HG03045 (cell line): ENCODE results near the gene ISG20.

ENCODE experiments used
- ATAC-seq: cut with Tn5 transposase; IDR thresholded peaks from one replicate; pipeline ENCODE4 v1.9.1; 2021; ENCODE audit warnings: mild to moderate bottlenecking, moderate library complexity; ENCODE audit not compliant: unreplicated experiment

The ISG20 gene

DNA sequence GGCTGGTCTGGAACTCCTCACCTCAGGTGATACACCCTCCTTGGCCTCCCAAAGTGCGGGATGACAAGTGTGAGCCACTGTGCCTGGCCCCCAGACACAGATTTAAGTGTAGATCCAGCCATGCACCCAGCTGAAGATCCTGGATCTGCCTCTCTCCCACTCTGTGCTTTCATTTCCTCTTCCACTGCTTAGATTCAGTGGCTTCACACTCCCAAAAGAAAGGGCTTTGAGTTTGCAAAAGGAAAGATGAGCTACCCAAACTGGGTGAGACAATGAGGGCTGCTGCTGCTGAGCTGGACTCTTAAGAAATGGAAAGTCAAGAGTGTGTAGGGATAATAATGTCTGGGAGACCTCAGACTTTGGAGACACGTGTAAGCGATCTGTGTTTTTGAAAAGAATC lies 45.5 kb downstream of the ISG20 start:
- ATAC-seq, result no peak

DNA sequence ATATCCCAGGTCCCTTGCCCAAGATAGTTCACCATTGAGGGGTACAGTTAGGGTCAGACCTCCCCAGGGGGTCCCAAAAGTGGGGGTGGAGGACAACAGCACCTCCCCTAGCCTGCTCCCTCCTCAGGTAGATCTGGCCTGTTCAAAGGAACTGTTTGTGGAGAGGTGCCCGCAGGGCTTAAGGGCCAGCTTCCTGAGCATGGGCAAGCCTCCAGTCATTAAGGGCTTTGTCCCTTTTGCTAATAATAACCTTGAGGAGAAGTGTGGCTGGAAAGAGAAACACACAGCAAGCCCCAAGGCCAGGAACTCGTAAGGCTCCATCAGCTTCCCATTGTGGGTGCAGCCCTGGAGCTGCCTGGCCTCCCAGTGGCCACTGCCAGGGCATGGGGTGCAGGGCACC lies 47.4 kb downstream of the ISG20 start:
- no peak for ATAC-seq

DNA sequence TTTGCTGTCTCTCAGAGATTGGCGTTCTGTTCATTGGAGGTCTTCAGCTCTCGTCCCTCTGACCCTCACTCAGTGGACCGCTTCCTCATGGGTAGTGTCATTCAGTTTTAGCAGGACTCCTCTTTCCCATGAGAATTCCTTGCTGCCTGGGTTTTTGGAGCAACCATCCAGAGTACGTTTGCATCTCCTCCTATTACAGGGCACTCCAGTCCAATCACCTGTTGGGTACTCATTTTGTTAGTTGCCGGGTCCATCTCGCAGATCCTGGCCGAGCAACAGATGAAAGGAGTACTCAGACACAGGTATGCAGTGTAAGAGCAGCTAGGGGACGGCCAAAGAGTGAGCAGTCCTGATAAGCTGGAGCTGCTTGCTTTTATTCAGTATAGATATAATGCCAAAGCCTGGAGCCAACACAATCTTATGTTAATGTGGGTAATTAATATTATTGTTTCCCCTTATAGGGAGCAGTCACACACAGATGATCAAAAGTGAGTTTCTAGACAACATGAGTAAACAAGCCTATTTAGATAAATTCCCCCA lies 49.6 kb downstream of the ISG20 start:
- ATAC-seq, result no peak

DNA sequence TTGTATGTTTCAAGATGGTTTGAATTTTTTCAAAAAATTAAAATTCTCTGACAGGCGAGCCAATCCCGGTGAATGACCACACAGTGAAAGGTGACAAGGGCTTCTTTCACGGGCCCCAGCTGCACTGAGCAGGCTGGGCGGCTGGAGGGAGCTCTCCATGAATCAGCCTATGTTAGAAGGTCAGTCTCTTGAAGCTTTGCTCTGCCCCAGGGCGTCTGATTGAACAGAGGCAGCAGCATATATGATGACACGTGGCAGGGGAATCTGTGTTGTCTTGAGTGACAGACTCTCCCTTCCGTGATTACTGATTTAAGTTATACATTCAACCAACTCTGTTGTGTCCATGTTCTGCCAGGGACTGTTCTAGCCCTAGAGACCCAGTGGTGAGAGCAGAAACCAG lies 51.5 kb downstream of the ISG20 start:
- ATAC-seq, result no peak

DNA sequence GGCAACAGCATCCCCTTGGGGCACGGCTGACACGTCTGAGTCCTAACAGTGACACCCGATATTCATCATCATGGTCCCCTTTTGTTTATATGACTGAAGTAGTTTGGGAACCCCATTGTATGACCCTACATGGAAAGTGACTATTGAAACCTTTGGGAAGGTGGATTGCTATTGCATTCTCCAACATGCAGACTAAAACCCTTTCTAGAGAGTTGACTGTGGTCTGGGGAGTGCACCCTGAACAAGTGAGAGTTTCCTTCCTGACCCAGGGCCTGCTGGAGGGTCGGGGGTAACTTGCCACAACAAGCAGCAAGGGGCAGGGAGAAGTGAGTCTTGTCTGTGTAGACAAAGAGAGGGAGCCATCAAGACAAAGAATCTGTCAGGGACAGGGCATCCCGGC lies 54.4 kb downstream of the ISG20 start:
- ATAC-seq, result no peak

DNA sequence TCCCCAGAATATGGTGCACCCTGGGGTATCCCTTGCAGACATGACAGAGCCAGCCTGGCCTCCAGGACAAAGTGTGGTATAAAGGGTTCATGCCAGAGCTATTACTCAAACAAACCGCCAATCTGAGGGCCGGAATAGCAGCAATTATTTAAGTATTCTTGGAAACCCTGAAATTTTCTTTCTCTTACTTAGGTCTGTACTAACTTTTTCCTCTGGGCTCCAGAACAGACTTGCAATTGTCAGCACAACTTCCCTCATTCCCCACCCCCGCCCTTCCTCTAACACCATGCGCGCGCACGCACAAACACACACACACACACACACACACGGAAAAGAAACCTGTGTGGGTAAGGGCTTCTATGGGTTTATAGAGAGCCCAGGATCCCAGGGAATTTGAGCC lies 56.3 kb downstream of the ISG20 start:
- ATAC-seq, result no peak

DNA sequence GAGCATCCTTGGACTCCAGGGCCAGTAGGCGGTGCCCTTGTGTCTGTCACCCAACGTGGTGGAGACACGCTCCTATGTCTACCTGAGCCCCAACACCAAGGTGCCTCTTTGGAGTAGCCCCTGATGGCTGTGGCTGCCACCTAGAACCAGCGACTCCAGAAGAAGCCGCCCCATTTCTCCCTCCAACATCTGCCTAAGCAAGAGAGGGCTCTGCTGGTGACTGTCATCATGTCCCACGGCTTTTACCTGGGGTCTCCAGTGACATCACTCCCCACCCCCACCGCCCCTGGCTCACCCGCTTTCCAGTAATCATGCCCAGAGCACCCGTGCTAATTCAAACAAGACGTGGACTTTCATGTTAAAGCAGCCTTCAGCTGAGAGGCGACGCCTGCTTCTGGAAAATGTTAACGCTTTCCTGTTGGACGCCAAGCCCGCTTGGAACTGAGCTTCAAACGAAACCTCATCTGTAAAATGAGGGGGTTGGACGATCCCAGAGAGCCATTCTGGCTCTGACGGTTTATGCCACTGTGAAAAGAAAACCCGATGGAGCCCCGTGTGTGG lies 57.0 kb downstream of the ISG20 start:
- ATAC-seq, result no peak

DNA sequence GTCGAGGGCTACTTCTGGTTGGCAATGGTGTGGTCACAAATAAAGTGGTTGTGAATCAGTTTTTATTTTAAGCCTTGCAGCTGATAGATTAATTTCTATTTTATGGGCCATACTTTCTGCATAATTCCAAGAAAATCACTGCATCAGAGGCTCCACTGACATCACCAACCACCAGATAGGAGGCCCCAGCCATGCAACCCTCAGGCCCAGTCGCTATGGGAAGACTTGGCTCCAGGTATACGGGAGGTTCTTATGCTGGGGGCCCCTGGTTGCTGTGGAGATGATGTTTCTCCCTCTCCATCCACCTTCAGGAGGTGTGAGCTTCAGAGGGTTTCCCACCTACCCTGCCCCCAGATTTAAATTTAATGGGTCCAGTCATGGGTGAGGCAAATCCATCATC lies 57.4 kb downstream of the ISG20 start:
- ATAC-seq, result no peak

DNA sequence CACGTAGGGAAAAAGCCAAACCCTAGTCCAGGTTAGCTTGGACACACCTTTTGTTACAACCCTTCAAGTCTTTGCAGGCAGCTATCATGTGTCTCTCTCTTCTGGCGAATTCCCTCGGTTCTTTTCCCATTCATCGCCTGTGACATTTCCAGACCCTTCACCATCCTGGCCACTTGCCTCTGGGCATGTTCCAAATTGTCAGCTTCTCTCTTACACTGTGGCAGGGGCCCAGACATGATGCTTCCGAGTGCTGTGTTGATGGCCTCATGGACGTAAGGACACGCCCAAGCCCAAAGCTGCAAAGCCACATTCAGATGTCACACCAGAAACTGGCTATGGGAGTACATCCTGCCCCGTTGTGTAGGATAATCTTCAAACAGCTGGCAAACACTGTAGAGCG lies 58.5 kb downstream of the ISG20 start:
- no peak for ATAC-seq

DNA sequence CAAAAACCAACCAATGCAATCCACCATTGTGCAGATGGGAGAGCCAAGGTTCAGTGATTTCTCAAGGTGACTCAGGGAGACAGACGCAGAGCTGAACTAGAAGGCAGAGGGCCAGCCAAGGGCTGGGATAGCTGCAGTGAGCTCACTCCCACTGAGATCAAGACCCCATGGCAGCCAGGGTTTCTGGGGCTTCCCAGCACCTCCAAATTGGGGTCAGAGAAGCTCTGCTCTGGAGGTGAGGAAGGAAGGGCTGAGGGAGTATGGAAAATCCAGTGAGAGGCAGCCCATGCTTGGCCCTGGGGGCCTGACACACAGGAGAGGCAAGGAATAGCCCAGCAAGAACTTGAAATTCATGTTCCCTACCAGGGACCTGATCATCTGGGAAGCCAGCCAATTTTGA lies 61.0 kb downstream of the ISG20 start:
- ATAC-seq, result no peak

DNA sequence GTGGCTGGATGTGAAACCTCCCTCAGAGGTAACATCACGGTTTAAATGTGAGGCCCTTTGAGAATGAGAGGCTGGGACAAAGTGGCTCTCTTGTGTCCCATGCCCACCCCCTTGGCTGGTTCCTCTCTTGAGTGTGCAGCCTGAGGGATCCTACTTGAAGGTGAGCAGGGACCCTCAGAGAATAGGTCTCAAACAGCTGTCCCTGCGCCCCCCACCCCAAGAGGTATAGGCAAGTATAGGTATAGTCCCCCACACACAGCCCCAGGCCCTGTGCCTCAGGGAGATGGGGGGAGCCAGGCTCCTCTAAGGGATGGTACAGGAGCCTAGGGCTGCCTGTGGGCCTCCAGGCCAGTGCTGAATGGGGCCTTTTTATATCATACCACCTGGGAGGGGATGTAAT lies 61.9 kb downstream of the ISG20 start:
- no peak for ATAC-seq

DNA sequence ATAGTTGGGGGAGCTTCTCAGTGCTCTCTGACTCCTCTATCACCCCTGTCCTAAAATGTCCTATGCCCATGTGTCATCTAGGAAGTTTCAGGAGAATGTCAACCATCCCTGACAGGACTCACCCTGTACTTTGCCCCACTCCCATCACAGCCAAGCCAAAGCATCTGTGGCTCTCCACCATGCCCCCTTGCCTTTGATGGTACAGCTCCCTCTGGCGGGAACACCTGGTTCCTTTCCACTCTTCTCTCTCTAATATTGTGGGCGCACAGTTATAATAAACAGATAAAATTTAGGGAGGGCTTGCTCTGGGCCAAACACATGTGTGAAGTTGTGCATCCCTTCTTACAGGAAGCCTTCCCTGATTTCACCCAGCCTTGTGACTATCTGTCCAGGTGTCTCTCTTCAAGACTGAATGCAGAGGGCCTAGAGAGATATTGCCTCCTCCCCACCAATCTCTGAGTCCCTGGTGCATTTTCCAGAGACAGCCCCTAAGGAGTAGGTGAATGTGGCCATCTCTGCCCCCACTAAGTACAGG lies 62.8 kb downstream of the ISG20 start:
- no peak for ATAC-seq

DNA sequence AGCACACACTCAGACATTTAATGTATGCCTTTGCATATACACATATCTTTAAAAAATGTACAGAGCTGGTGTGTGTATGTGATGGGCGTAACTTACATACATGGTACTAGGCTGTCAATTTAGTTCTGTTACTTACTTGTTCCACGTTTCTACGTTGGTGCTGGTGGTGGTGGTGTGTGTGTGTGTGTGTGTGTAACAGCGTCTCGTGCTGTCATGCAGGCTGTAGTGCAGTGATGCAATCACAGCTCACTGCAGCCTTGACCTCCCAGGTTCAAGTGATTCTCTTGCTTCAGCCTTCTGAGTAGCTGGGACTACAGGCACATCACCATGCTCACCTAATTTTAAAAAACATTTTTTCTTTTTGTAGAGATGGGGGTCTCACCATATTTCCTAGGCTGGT lies 64.2 kb downstream of the ISG20 start:
- no peak for ATAC-seq

DNA sequence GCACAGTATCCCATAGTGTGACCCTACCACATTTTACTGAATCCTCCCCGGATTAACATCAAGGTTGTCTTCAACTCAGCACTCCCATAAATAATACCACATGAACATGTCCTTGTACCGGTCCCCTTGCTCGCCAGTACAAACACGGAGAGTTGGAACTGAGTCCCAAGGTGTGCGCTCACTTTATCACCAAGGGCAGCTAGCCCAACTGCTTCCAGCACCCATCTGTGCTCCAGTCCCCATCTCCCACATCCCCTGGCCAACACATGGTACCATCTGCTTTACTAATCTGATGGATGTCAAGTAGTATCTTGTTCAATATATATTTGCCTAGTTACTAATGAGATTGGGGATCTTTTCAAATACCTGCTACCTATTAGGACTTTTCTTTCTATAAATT lies 64.7 kb downstream of the ISG20 start:
- no peak for ATAC-seq

DNA sequence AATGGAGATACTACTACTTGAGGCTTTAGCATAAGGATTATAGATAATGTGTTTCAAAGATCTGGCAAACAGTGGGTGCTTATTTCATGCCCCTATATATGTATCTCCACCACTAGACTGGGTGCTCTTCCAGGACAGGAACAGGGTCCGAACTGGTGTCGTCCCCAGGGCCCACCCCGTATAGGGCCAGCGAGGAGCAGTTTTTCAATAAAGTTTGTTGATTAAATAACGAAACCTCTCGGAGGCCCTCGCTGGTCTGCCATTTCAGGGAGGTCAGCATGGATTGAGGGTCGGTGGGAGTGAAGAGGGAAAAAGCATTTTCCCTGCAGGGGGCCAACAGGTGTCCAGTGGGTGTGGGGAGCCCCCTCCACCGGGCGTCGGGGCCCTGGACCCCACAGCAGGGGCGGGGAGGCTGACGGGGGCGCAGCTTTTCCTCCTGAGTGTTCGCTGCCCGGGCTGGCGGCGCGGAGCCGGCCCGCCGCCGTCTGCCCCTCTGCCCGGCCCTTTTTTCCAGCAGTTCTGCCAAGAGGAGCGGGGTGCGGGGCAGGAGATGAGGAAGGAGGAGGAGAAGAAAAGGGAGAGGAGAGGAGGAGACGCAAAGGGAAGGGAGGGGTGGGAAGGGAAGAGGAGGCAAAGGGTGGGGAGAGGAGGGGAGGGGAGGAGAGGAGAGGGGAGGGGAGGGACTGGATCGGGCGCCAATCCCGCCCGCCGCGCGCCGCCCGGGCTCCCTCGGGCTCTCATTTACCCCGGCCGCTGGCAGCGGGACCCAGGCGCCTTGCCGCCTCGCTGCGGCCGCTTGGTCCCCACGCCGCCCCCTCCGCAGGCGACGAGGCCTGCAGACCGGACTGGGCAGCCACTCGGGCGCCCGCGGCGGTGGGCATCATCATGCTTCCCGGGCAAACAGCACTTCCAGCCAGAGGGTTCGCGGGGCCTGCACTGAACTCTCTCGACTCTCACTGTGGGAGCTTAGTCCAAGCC lies 66.3 kb downstream of the ISG20 start:
- no peak for ATAC-seq

DNA sequence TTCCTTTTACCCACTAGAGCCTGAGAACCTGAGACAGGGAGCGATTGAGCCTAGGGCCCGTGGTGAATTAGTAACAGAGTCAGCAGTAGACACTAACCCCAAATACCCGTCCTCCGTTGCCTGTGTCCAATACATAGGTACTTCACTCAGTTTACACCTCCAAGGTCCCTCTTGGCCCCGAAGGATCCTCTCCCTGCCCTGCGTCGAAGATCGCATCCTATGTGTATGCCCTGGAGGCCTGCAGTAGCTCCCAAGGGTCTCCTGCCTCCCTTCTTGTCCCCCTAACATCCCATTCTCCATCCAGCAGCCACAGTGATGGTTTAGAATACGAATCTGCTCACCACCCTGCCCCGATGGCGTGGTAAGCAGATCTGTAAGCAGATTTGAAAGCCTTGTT lies 67.0 kb downstream of the ISG20 start:
- ATAC-seq, result no peak
